Tibial nerve (tissue), 4 donors: ENCODE data around the gene PADI1. TPM values are rescaled to one million over a fixed set of nuclear protein-coding genes. Genes with fewer than 3 reads are reported as not detected.

ENCODE experiments used
- DNase-seq, 2 donors: peaks; one replicate each; pipeline ENCODE4 v3.0.0-alpha.2; 2019; ENCODE audit warnings: low spot score in 2 of 2
- H3K27ac ChIP-seq, 4 donors: fragments of 200-600 bp; sonication (generic) in 3 of 4; one replicate each; pipeline ENCODE4 v1.5.1; 2017 to 2019; ENCODE audit warnings: mild to moderate bottlenecking in 1 of 4
- H3K27me3 ChIP-seq, 2 donors: fragments of 200-600 bp; sonication (generic) in 1 of 2; one replicate each; pipeline versions ENCODE4 v1.5.1 to v1.6.0; 2017 to 2019
- H3K36me3 ChIP-seq, 3 donors: fragments of 200-600 bp; sonication (generic); one replicate each; pipeline ENCODE4 v1.5.1; 2018 to 2019
- H3K4me1 ChIP-seq, 4 donors: fragments of 200-600 bp; sonication (generic) in 3 of 4; one replicate each; pipeline ENCODE4 v1.5.1; 2017 to 2019
- H3K4me3 ChIP-seq, 4 donors: fragments of 200-600 bp; sonication (generic) in 3 of 4; one replicate each; pipeline ENCODE4 v1.5.1; 2017 to 2019; ENCODE audit warnings: mild to moderate bottlenecking in 1 of 4, moderate library complexity in 1 of 4
- H3K9me3 ChIP-seq, 4 donors: fragments of 200-600 bp; sonication (generic) in 3 of 4; one replicate each; pipeline ENCODE4 v1.5.1; 2017 to 2019
- EP300 ChIP-seq, 2 donors: sonication (generic); formaldehyde crosslinking; IDR thresholded peaks; one replicate each; pipeline ENCODE4 v1.6.1; 2017; ENCODE audit warnings: antibody characterized with exemption in 2 of 2, mild to moderate bottlenecking in 1 of 2
- POLR2A ChIP-seq, 2 donors: fragments of 450-650 bp; IDR thresholded peaks; one replicate each; pipeline ENCODE4 v1.6.1; 2017; ENCODE audit warnings: antibody characterized with exemption in 2 of 2, mild to moderate bottlenecking in 2 of 2, moderate library complexity in 2 of 2
- WGBS, 2 donors: methylation state at CpG; one replicate each; pipeline ENCODE4 v1.1.5; 2018; 5-methylcytosine and 5-hydroxymethylcytosine counted together
- total RNA-seq, 4 donors: library from RNA; depleted of rRNA; stranded (reverse); fragments of >200 nt; gene quantifications; one replicate each; pipeline ENCODE4 v1.1.0, GENCODE V29; 2016
- TF ChIP-seq, protein P1 (sequence below), 5 experiments: fragments of 200-600 bp in 3 of 5; fragments of 450-650 bp in 2 of 5; sonication (generic) in 3 of 5; IDR thresholded peaks; one replicate each; pipeline ENCODE4 v1.5.1; 2016 to 2019; ENCODE audit warnings: antibody characterized with exemption in 5 of 5, mild to moderate bottlenecking in 3 of 5, moderate library complexity in 2 of 5

The PADI1 gene
- total RNA-seq, 4 donors from 2014 or later = not detected

DNA sequence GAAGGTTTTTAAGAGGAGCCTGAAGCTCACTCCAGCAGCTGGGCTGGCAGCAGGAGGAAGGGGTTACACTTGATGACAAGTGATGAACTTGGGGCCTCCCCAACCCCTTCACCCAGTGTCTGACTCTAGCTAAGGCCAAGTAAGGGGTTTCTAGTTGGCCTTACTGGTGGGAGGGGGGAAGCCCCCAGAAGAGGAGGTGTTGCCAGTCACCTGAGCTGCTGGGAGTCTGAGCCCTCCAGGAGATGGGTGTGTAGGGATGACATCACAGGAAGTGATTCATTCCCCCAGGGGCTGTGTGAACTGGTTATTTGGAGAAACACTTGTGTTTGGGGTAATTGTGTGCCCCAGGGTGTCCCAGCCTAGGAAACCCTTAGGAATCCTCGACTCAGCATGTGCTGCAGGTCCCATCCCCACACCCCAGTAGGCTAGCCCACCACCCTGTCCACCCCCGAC is 3.1 kb downstream of the PADI1 start:
- Histone ChIP-seq H3K4me1 (peaks cover 0 to 6% (median 0%) of the 10 kb centered on the region in 4 donors), H3K27me3 (peaks cover 0 to 4% of the 10 kb centered on the region in 2 donors), H3K27ac (no peak overlapping the region), H3K9me3 (no peaks in the 10 kb centered on the region), H3K4me3 (no peak overlapping the region), H3K36me3 (no peaks in the 10 kb centered on the region)
- DNase-seq = no peak
- TF ChIP-seq, protein P1, sequence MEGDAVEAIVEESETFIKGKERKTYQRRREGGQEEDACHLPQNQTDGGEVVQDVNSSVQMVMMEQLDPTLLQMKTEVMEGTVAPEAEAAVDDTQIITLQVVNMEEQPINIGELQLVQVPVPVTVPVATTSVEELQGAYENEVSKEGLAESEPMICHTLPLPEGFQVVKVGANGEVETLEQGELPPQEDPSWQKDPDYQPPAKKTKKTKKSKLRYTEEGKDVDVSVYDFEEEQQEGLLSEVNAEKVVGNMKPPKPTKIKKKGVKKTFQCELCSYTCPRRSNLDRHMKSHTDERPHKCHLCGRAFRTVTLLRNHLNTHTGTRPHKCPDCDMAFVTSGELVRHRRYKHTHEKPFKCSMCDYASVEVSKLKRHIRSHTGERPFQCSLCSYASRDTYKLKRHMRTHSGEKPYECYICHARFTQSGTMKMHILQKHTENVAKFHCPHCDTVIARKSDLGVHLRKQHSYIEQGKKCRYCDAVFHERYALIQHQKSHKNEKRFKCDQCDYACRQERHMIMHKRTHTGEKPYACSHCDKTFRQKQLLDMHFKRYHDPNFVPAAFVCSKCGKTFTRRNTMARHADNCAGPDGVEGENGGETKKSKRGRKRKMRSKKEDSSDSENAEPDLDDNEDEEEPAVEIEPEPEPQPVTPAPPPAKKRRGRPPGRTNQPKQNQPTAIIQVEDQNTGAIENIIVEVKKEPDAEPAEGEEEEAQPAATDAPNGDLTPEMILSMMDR (IDR thresholded peaks at IDR 0.05) = no peak
- TF ChIP-seq EP300 (IDR thresholded peaks at IDR 0.05) (no peak), POLR2A (IDR thresholded peaks at IDR 0.05) (no peak)
- WGBS, 2 donors = 54 to 83% methylated on average over 1 to 2 of the region's 2 CpGs

DNA sequence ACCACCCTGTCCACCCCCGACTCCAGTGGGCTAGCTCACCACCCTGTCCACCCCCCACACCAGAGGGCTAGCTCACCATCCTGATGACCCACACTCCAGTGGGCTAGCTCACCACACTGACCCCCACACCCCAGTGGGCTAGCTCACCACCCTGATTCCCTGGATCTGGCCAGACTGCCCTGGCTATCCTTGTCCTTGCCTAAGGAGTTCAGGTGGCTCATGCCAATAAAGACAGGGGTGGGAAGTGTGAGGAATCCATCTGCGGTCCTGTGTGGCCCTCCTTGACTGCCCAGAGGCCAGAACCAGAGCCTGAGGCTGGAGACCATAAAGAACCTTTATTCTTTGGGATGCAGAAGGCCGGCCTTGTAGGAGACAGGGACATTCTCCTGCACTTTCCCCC is 3.6 kb downstream of the PADI1 start:
- Histone ChIP-seq H3K4me1 (peaks cover 0 to 7% (median 0%) of the 10 kb centered on the region in 4 donors), H3K36me3 (no peaks in the 10 kb centered on the region), H3K27me3 (peaks cover 0 to 8% of the 10 kb centered on the region in 2 donors), H3K9me3 (no peaks in the 10 kb centered on the region), H3K27ac (no peak overlapping the region), H3K4me3 (no peak overlapping the region)
- 67 to 71% methylated on average over 3 of the region's 3 CpGs for WGBS, 2 donors
- TF ChIP-seq POLR2A (IDR thresholded peaks at IDR 0.05) = no peak
- no peak for TF ChIP-seq EP300 (IDR thresholded peaks at IDR 0.05)
- TF ChIP-seq, protein P1 (IDR thresholded peaks at IDR 0.05) = no peak
- DNase-seq = no peak

DNA sequence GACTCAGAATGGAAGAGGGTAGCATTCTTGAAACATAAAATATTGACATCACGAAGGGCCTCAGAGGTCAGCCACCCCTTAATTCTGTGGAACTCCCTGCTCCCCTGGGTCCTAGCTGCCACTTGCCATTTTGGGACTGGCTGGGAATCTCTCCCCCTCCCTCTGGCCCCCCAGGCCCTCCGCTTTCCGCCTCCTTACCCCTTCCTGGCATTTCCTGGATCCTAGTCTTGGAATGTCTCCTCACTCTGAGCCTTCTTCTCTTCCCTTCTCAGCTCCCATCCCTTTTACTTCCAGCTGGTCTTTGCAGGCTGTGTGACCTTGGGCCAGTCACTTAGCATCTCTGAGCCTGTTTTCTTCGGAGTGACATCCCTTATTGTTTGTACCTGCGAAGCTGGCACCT is 4.5 kb downstream of the PADI1 start:
- Histone ChIP-seq H3K4me1 (peaks cover 0 to 7% (median 0%) of the 10 kb centered on the region in 4 donors), H3K27me3 (peaks cover 0 to 16% of the 10 kb centered on the region in 2 donors), H3K4me3 (no peak overlapping the region), H3K9me3 (no peaks in the 10 kb centered on the region), H3K36me3 (no peaks in the 10 kb centered on the region), H3K27ac (no peak overlapping the region)
- no peak for DNase-seq
- 53 to 56% methylated on average over 5 of the region's 5 CpGs for WGBS, 2 donors
- no peak for TF ChIP-seq POLR2A (IDR thresholded peaks at IDR 0.05)

DNA sequence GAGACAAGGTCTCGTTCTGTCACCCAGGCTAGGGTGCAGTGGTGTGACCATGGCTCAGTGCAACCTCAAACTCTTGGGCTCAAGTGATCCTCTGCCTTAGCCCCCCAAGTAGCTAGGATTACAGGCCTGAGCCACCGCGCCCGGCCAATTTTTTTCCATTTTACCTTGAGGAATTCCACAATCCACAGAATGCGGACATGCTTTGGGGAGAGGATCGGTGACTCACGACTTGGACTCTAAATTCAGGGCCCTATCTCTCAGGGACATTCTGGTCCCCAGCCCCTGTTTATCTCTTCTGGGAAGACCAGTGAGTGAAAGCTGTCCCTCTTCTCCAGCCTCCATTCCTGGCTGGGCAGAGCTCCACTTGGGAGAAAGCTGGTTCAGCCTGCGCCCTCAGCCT is 5.2 kb downstream of the PADI1 start:
- DNase-seq = no peak
- peaks cover 0 to 23% of the 10 kb centered on the region in 2 donors for H3K27me3 ChIP-seq

DNA sequence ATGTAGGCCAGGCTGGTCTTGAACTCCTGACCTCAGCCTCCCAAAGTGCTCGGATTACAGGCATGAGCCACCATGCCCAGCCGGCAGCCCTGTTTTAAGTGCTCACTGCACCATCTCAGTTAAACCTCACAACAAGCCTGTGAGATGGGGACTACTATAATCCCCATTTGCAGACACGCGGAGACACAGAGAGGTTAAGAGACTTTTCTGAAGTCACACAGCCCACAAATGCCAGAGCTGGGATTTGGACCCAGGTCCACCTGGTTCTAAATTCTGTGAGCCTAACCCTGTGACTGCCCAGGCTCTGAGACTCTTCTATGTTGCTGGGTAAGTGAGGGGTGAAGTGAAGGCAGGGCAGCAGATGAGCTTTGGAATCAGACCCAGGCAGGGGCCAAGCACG is 6.4 kb downstream of the PADI1 start:
- no peak for DNase-seq
- H3K27me3 ChIP-seq = peaks cover 0 to 23% of the 10 kb centered on the region in 2 donors
- H3K4me1 ChIP-seq = peaks cover 0 to 7% (median 0%) of the 10 kb centered on the region in 4 donors
- H3K4me3 ChIP-seq = no peak overlapping the region
- 83 to 91% methylated on average over 5 of the region's 5 CpGs for WGBS, 2 donors
- H3K27ac ChIP-seq = no peak overlapping the region
- no peaks in the 10 kb centered on the region for H3K36me3 ChIP-seq
- TF ChIP-seq EP300 (IDR thresholded peaks at IDR 0.05) (no peak), POLR2A (IDR thresholded peaks at IDR 0.05) (no peak)
- TF ChIP-seq, protein P1 (IDR thresholded peaks at IDR 0.05) = no peak
- no peaks in the 10 kb centered on the region for H3K9me3 ChIP-seq

More for the DNA sequence above, 5.2 kb downstream of the PADI1 start:
- 95 to 96% methylated on average over 8 of the region's 8 CpGs for WGBS, 2 donors
- Histone ChIP-seq H3K4me3 (no peak overlapping the region), H3K9me3 (no peaks in the 10 kb centered on the region), H3K4me1 (peaks cover 0 to 7% (median 0%) of the 10 kb centered on the region in 4 donors), H3K36me3 (no peaks in the 10 kb centered on the region), H3K27ac (no peak overlapping the region)
- TF ChIP-seq POLR2A (IDR thresholded peaks at IDR 0.05) = no peak

DNA sequence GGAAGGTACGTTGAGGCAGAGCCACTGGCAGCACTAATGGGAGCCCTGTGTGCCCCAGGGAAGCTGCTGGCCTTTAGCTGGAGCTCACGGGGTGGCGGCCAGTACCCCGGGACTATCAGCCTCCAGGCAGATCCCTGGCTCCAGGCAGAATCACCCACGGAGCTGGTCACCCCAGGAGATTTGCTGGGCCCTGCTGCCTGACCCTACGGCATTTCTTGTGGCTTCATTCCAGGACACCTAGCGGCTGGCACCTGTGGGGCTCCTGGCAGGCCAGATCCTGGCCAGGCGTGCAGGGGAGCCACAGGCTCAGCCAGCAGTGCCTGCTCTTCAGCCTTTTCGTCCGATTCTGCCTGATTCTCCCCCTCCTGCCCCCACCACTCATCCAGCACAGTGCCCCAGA is 7.1 kb downstream of the PADI1 start:
- H3K4me1 ChIP-seq = peaks cover 0 to 7% (median 0%) of the 10 kb centered on the region in 4 donors
- 67 to 77% methylated on average over 7 to 10 of the region's 10 CpGs for WGBS, 2 donors
- H3K36me3 ChIP-seq = no peaks in the 10 kb centered on the region
- no peak for DNase-seq
- H3K9me3 ChIP-seq = no peaks in the 10 kb centered on the region
- no peak overlapping the region for H3K27ac ChIP-seq
- peaks cover 0 to 23% of the 10 kb centered on the region in 2 donors for H3K27me3 ChIP-seq
- TF ChIP-seq, protein P1 (IDR thresholded peaks at IDR 0.05) = no peak
- TF ChIP-seq EP300 (IDR thresholded peaks at IDR 0.05) = no peak
- no peak for TF ChIP-seq POLR2A (IDR thresholded peaks at IDR 0.05)
- no peak overlapping the region for H3K4me3 ChIP-seq
